K562 (cell line): Measurements from ENCODE around the gene ITPR1. TPM values are rescaled to one million over a fixed set of nuclear protein-coding genes. Genes with fewer than 3 reads are reported as not detected.

Experiments
- ARNT ChIP-seq, 2 experiments: fragments of 450-650 bp; IDR thresholded peaks; 2 replicates each; pipeline ENCODE4 v1.6.1; 2016; ENCODE audit warnings: mild to moderate bottlenecking in 1 of 2
- BDP1 ChIP-seq: IDR thresholded peaks from 3 replicates; pipeline ENCODE4 v1.6.1; 2011; ENCODE audit not compliant: insufficient read length, insufficient read depth
- CXXC5 ChIP-seq: fragments of 250-450 bp; sonication (Bioruptor Pico); IDR thresholded peaks from 2 replicates; pipeline ENCODE4 v1.8.0; 2022; ENCODE audit warnings: inconsistent platforms, mild to moderate bottlenecking, moderate library complexity
- E2F6 ChIP-seq, 2 experiments: IDR thresholded peaks; 2 replicates each; pipeline ENCODE4 v1.6.1; 2011; ENCODE audit warnings: borderline replicate concordance in 1 of 2, control low read depth in 1 of 2, low read depth in 1 of 2, low read length in 1 of 2, mild to moderate bottlenecking in 1 of 2, mixed read lengths in 1 of 2, moderate library complexity in 1 of 2; ENCODE audit not compliant: insufficient read depth in 1 of 2, insufficient read length in 1 of 2, poor library complexity in 1 of 2, severe bottlenecking in 1 of 2; ENCODE audit errors: extremely low read depth in 1 of 2
- EHMT2 ChIP-seq: fragments of 450-650 bp; IDR thresholded peaks from 2 replicates; pipeline ENCODE4 v1.6.1; 2018; ENCODE audit warnings: antibody characterized with exemption
- FOXA3 ChIP-seq, 2 experiments: fragments of 450-650 bp in 1 of 2; sonication (generic) in 1 of 2; formaldehyde crosslinking; IDR thresholded peaks in 1 of 2; conservative IDR thresholded peaks in 1 of 2; 2 replicates each; pipeline versions ENCODE4 v1.4.0 to v1.8.0; 2020 to 2022; ENCODE audit warnings: mild to moderate bottlenecking in 2 of 2, missing genetic modification reagents in 1 of 2
- FUS ChIP-seq: fragments of 200-400 bp; formaldehyde crosslinking; optimal IDR thresholded peaks from 2 replicates; pipeline ENCODE3; 2017; ENCODE audit warnings: low read depth, low read length
- GATA2 ChIP-seq: sonication (generic); formaldehyde crosslinking; IDR thresholded peaks from 2 replicates; pipeline ENCODE4 v1.4.0; 2020; ENCODE audit warnings: mild to moderate bottlenecking, missing genetic modification reagents
- KDM1A ChIP-seq, 2 experiments: fragments of 450-650 bp; IDR thresholded peaks; 2 replicates each; pipeline ENCODE4 v1.6.1; 2016; ENCODE audit warnings: mild to moderate bottlenecking in 2 of 2
- NUFIP1 ChIP-seq: fragments of 450-650 bp; IDR thresholded peaks from 2 replicates; pipeline ENCODE4 v1.6.1; 2018; ENCODE audit not compliant: partially characterized antibody
- RERE ChIP-seq: sonication (generic); formaldehyde crosslinking; IDR thresholded peaks from 2 replicates; pipeline ENCODE4 v1.8.0; 2023; ENCODE audit warnings: missing genetic modification reagents, mild to moderate bottlenecking, borderline replicate concordance
- SP2 ChIP-seq: IDR thresholded peaks from 2 replicates; pipeline ENCODE4 v1.6.1; 2011; ENCODE audit warnings: mild to moderate bottlenecking, low read depth, low read length, moderate library complexity; ENCODE audit not compliant: poor library complexity, severe bottlenecking; ENCODE audit errors: extremely low read depth
- XRCC3 ChIP-seq: fragments of 450-650 bp; IDR thresholded peaks from 2 replicates; pipeline ENCODE4 v1.6.1; 2017; ENCODE audit warnings: mild to moderate bottlenecking, moderate library complexity
- polyA plus RNA-seq, 8 experiments: library from polyadenylated mRNA; depleted of rRNA in 4 of 8; stranded (reverse) in 5 of 8; unstranded in 3 of 8; fragments of >200 nt; fragmentation: Nextera tagmentation in 2 of 8; fragmentation: Illumina TruSeq in 1 of 8; extraction: Ambion mirVana in 2 of 8; extraction: Trizol in 1 of 8; gene quantifications; 2 replicates each; pipeline versions ENCODE4 v1.2.1 to v1.2.3, GENCODE V29; 2011 to 2014; ENCODE audit warnings: inconsistent platforms in 1 of 8, missing spikeins in 1 of 8
- total RNA-seq, 7 experiments: library from RNA; depleted of rRNA in 6 of 7; stranded (reverse); fragments of >200 nt in 6 of 7; fragmentation: Illumina TruSeq in 2 of 7; extraction: Trizol in 2 of 7; gene quantifications; 2 replicates each; pipeline versions ENCODE4 v1.2.1 to v1.2.3, GENCODE V29; 2011 to 2021; ENCODE audit warnings: low replicate concordance in 1 of 7
- TF ChIP-seq, protein P1 (sequence below): fragments of 450-650 bp; formaldehyde crosslinking; IDR thresholded peaks from 2 replicates; pipeline ENCODE4 v1.4.0; 2020; ENCODE audit warnings: mild to moderate bottlenecking

The ITPR1 gene
- total and polyA plus RNA-seq, 9 of the 15 experiments (the other 6 are each of a cell fraction or from before 2014, with no cell fraction given) = 22.4 to 40.0 (median 27.4) TPM

DNA sequence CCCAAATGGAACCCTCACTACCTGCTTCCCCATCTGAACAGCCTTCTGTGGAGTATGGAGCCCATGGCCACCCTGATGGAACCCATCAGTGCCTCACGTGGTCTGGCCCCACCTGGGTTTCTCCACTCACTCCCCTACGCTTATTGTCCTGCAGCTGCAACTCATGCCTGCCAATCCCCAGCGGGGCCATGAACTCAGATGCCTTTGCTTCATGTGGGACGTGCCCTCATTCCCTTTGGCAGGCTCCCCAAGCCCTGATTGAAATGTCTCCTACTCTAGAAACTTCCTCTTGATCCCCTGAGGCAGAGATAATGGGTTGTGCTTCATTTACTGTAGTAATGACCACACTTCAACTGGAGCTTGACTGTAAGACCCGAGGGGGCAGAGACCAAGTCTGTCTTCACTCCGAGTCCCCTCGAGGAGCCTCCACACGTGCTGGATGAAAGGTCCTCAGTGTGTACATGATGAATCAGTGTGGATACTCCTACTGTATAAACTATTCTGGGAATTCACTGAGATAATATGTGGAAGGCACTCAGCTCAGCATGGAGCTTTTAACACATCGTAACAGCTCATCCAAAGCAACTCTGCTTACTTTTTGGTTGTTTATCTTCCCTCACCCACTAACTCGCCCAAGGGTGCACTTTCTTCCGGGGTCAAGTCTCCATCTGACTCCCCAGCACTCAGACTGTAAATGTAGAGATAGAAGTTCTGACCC lies 253.3 kb downstream of the ITPR1 start (continued):
- peak in 1 of 2 experiments; percentile 37 for TF ChIP-seq E2F6 (IDR thresholded peaks at IDR 0.05; ENCODE audit: borderline replicate concordance in 1 of 2, extremely low read depth in 1 of 2, insufficient read depth in 1 of 2, insufficient read length in 1 of 2, low read depth in 1 of 2, low read length in 1 of 2, poor library complexity in 1 of 2, severe bottlenecking in 1 of 2)
- TF ChIP-seq ARNT (IDR thresholded peaks at IDR 0.05) = no peak
- TF ChIP-seq CXXC5 (CRISPR knock-in tag) = no peak; the same call in 1 of the 2 replicates
- peak; percentile 75 to 83 for TF ChIP-seq KDM1A (IDR thresholded peaks at IDR 0.05)
- no peak for TF ChIP-seq NUFIP1
- no peak for TF ChIP-seq EHMT2
- TF ChIP-seq GATA2 = no peak
- TF ChIP-seq SP2 = no peak
- no peak for TF ChIP-seq FUS
- no peak for TF ChIP-seq BDP1
- TF ChIP-seq FOXA3 (CRISPR knock-in tag; conservative IDR thresholded peaks at IDR 0.05 in 1 of 2, IDR thresholded peaks at IDR 0.05 in 1 of 2) = no peak
- no peak for TF ChIP-seq XRCC3
- TF ChIP-seq, protein P1, sequence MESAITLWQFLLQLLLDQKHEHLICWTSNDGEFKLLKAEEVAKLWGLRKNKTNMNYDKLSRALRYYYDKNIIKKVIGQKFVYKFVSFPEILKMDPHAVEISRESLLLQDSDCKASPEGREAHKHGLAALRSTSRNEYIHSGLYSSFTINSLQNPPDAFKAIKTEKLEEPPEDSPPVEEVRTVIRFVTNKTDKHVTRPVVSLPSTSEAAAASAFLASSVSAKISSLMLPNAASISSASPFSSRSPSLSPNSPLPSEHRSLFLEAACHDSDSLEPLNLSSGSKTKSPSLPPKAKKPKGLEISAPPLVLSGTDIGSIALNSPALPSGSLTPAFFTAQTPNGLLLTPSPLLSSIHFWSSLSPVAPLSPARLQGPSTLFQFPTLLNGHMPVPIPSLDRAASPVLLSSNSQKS (CRISPR knock-in tag) = no peak
- 0 out of 2 replicates have a peak, but pooled peaks have one; percentile 21 for TF ChIP-seq RERE (CRISPR knock-in tag)
